IPS-15b (cell line): Measurements from ENCODE around the gene AOC1.
"Not testable (repeated sequence)": the region's sequence is repeated elsewhere in the genome, so short reads cannot be mapped to it uniquely, and the experiment has no call there.

ENCODE experiments used
- H3K27me3 ChIP-seq: one replicate; pipeline ENCODE4 v1.6.1; 2013; ENCODE audit warnings: low read length; ENCODE audit not compliant: control insufficient read depth, insufficient read depth
- H3K36me3 ChIP-seq: one replicate; pipeline ENCODE4 v1.6.1; 2013; ENCODE audit warnings: low read length; ENCODE audit not compliant: control insufficient read depth, insufficient read depth
- H3K4me1 ChIP-seq: one replicate; pipeline ENCODE4 v1.6.1; 2013; ENCODE audit warnings: mild to moderate bottlenecking, low read length; ENCODE audit not compliant: control insufficient read depth, insufficient read depth
- H3K4me3 ChIP-seq: one replicate; pipeline ENCODE4 v1.5.1; 2013; ENCODE audit warnings: low read depth, low read length
- H3K9ac ChIP-seq: one replicate; pipeline ENCODE4 v1.6.1; 2013; ENCODE audit warnings: low read depth, mild to moderate bottlenecking, low read length
- H3K9me3 ChIP-seq: one replicate; pipeline ENCODE4 v1.6.1; 2013; ENCODE audit warnings: mild to moderate bottlenecking, low read length; ENCODE audit not compliant: control insufficient read depth, insufficient read depth

Gene AOC1

GRCh38 chr7:150909200-150909995 is 57.1 kb downstream of the AOC1 start:
- Histone ChIP-seq H3K9me3 (no peaks in the 10 kb centered on the region), H3K9ac (no peak overlapping the region), H3K4me3 (no peak overlapping the region), H3K36me3 (no peaks in the 10 kb centered on the region), H3K4me1 (no peaks in the 10 kb centered on the region), H3K27me3 (peaks cover 3% of the 10 kb centered on the region)

- not testable (repeated sequence) for H3K9ac ChIP-seq, H3K36me3 ChIP-seq, H3K4me1 ChIP-seq, H3K27me3 ChIP-seq, H3K9me3 ChIP-seq, H3K4me3 ChIP-seq
Measured at GRCh38 chr7:150910305-150910995, 58.1 kb downstream of the AOC1 start.

DNA sequence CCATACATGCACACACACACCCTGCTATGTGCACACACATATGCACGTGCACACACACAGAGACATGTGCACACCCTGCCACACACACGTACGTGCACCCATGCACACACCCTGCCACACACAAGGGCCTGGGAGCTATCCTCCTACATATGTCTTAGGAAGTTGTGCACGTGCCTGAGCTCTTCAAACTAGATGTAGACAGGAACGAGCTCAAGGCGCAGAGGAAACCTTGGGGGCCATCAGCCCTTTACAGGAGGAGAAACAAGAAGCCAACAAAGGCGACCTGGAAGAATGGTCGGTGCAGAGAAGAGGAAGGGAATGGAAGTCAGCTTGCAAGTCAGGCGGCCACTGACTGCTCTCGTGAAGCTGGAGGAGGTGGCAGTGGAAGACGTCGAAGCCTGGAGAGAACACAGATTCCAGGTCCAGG is 58.7 kb downstream of the AOC1 start:
- Histone ChIP-seq H3K27me3 (peaks cover 3% of the 10 kb centered on the region), H3K4me1 (no peaks in the 10 kb centered on the region), H3K9me3 (no peaks in the 10 kb centered on the region), H3K9ac (no peak overlapping the region), H3K36me3 (no peaks in the 10 kb centered on the region), H3K4me3 (no peak overlapping the region)
